A673 (cell line): ENCODE measurements around the gene HOOK2.

Experiments used
- EZH2 ChIP-seq: fragments of 200-600 bp; sonication (generic); IDR thresholded peaks from 2 replicates; pipeline ENCODE4 v1.6.1; 2017; ENCODE audit warnings: borderline replicate concordance, low read depth, mild to moderate bottlenecking, mixed read lengths, antibody characterized with exemption, low read length; ENCODE audit not compliant: poor library complexity, severe bottlenecking
- TF ChIP-seq, protein P1 (sequence below): fragments of 300-800, 200-600 bp; sonication (generic); conservative IDR thresholded peaks from 2 replicates; pipeline ENCODE4 v1.5.1; 2017; ENCODE audit warnings: low read depth, mild to moderate bottlenecking, antibody characterized with exemption, low read length, moderate library complexity, mixed read lengths

- TF ChIP-seq, protein P1, sequence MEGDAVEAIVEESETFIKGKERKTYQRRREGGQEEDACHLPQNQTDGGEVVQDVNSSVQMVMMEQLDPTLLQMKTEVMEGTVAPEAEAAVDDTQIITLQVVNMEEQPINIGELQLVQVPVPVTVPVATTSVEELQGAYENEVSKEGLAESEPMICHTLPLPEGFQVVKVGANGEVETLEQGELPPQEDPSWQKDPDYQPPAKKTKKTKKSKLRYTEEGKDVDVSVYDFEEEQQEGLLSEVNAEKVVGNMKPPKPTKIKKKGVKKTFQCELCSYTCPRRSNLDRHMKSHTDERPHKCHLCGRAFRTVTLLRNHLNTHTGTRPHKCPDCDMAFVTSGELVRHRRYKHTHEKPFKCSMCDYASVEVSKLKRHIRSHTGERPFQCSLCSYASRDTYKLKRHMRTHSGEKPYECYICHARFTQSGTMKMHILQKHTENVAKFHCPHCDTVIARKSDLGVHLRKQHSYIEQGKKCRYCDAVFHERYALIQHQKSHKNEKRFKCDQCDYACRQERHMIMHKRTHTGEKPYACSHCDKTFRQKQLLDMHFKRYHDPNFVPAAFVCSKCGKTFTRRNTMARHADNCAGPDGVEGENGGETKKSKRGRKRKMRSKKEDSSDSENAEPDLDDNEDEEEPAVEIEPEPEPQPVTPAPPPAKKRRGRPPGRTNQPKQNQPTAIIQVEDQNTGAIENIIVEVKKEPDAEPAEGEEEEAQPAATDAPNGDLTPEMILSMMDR = no peak
- TF ChIP-seq EZH2 = no peak
Measured at GRCh38 chr19:12749938-12750521, 25.3 kb downstream of the HOOK2 start.
